GM12872 (cell line): ENCODE data around the gene DNHD1.

Experiments
- TF ChIP-seq, protein P1 (sequence below): IDR thresholded peaks from 3 replicates; pipeline ENCODE4 v1.5.1; 2011; ENCODE audit warnings: low read depth, mild to moderate bottlenecking, low read length, moderate library complexity; ENCODE audit not compliant: insufficient read depth

Gene DNHD1

DNA sequence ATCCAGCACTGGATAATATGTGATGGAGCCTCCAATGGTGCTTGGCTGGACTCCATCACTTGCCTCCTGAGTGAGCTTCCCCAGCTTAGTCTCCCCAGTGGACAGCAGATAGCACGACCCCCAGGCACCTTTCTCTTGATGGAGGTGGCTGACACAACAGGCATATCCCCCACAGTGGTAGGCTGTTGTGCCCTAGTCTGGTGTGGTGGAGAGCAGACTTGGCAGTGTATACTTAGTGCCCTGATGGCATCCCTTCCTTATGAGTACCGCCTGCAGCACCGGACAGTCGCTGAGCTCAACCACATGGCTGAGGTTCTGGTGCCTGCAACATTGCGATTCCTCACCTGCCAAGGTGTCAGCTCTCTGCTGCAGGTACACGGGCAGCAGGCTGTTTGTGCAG is 50.1 kb downstream of the DNHD1 start:
- TF ChIP-seq, protein P1, sequence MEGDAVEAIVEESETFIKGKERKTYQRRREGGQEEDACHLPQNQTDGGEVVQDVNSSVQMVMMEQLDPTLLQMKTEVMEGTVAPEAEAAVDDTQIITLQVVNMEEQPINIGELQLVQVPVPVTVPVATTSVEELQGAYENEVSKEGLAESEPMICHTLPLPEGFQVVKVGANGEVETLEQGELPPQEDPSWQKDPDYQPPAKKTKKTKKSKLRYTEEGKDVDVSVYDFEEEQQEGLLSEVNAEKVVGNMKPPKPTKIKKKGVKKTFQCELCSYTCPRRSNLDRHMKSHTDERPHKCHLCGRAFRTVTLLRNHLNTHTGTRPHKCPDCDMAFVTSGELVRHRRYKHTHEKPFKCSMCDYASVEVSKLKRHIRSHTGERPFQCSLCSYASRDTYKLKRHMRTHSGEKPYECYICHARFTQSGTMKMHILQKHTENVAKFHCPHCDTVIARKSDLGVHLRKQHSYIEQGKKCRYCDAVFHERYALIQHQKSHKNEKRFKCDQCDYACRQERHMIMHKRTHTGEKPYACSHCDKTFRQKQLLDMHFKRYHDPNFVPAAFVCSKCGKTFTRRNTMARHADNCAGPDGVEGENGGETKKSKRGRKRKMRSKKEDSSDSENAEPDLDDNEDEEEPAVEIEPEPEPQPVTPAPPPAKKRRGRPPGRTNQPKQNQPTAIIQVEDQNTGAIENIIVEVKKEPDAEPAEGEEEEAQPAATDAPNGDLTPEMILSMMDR: no peak

DNA sequence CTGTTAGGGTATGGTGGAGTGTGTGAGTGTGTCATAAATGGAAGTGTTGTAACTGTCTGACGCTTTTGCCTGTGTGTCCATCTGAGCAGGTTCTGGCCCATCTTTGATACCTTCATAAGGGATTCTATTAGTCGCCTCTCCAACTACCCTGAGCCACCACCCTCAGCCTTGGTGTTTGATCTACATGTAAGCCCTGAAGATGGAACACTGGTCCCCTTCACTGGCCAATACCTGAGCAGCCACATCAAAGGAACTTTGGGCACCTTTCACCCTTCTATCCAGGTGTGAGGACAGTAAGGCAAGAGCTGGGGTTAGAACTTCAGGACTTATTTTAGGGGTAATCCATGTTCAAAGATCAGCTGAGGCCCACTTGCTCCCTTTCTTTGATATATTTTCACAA is 51.0 kb downstream of the DNHD1 start:
- TF ChIP-seq, protein P1: no peak

- TF ChIP-seq, protein P1: no peak
These were observed 51.6 kb downstream of the DNHD1 start for GRCh38 chr11:6548641-6549040.

DNA sequence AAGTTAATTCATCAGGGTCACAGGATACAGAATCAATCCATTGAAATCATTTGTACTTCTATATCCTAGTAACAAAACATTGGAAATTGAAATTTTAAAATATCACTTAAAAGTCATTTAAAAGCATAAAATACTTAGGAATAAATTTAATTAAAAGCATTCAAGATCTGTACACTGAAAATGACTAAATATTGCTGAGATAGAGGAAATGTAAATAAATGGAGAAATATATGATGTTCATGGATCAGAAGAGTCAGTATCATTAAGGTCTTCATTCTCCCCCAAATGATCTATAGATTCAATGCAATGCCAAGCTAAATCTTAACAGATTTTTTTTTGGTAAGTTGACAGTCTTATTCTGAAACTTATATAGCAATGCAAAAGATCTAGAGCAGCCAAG is 56.6 kb downstream of the DNHD1 start:
- TF ChIP-seq, protein P1: no peak

- TF ChIP-seq, protein P1: no peak
These were observed 58.0 kb downstream of the DNHD1 start for GRCh38 chr11:6554828-6555706.

DNA sequence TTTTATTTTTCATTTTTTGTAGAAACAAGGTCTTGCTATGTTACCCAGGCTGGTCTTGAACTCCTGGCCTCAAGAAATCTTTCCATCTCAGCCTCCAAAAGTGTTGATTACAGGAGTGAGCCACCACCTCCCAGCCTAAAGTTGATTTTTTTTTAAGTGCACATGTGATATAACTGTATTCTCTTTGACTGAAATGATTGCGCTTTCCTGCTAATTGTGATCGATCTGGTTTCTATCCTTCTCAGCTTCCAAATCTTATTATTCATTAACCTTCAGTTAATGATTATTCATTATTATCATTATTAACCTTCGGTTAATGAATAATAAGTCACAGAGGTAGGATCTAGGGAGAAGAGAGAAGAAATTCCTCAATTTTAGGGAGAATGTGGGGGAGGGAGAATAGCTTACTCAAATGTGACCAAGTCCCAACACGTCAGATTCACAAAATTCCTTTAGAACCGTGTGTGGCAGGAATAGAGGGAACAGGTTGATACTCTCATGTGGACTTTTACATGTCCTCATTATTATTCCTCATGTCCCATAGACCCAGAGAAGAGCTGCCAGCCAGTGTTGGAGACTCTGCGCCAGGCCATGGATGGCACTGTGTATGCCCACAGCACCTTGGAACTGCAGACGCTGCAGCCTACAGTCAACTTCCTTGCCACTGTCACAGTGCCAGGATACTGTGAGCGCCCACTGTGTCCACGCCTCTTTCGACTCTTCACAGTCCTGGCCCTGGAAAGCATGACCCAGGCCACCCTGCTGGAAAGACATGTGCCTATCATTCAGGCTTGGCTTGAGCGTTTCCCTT is 59.3 kb downstream of the DNHD1 start:
- TF ChIP-seq, protein P1: no peak

GRCh38 chr11:6557063-6557462 is 60.0 kb downstream of the DNHD1 start:
- TF ChIP-seq, protein P1: no peak
